ENCODE measurements around the gene NCOR1.

- TF ChIP-seq CTCF (IDR thresholded peaks at IDR 0.05) (no peak), NRF1 (IDR thresholded peaks at IDR 0.05; ENCODE audit: low read depth, low read length) (no peak)
These were observed 139.4 kb downstream of the NCOR1 start for GRCh38 chr17:16075949-16076348.
